Esophagus squamous epithelium (tissue), 4 donors: ENCODE measurements around the gene CLP1.

Experiments used
- POLR2A ChIP-seq, 4 donors: fragments of 450-650 bp; IDR thresholded peaks; one replicate each; pipeline ENCODE4 v1.6.1; 2017; ENCODE audit warnings: antibody characterized with exemption in 4 of 4, mild to moderate bottlenecking in 4 of 4, moderate library complexity in 3 of 4
- TF ChIP-seq, protein P1 (sequence below), 6 experiments: fragments of 450-650 bp in 4 of 6; fragments of 200-600 bp in 2 of 6; sonication (generic) in 2 of 6; IDR thresholded peaks; one replicate each; pipeline ENCODE4 v1.5.1; 2016 to 2019; ENCODE audit warnings: antibody characterized with exemption in 6 of 6, mild to moderate bottlenecking in 4 of 6, moderate library complexity in 4 of 6

DNA sequence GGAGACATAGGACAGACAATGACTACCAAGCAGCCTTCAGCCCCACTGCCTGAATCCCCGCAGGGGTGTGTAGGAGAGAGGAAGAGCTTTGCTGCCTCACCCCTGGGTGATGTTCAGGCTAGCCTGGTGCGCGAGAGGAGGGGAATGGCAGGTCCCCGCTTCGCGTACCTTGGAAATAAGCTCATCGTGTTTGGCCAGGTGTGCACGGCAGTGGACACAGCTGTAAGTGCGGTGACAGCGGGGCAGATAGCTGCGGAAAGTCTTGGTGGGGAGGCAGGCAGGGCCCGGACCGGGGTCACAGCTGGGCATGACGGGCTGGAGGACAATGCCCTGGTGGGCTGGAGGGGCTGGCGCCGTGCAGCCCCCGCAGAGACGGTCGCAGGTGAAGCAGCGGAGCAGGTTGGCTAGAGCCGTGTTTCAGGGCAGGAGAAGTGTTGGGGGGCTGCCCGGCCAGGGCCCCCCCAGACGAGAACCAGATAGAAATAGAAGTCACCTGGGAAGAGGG is 10.7 kb upstream of the CLP1 start:
- TF ChIP-seq, protein P1, sequence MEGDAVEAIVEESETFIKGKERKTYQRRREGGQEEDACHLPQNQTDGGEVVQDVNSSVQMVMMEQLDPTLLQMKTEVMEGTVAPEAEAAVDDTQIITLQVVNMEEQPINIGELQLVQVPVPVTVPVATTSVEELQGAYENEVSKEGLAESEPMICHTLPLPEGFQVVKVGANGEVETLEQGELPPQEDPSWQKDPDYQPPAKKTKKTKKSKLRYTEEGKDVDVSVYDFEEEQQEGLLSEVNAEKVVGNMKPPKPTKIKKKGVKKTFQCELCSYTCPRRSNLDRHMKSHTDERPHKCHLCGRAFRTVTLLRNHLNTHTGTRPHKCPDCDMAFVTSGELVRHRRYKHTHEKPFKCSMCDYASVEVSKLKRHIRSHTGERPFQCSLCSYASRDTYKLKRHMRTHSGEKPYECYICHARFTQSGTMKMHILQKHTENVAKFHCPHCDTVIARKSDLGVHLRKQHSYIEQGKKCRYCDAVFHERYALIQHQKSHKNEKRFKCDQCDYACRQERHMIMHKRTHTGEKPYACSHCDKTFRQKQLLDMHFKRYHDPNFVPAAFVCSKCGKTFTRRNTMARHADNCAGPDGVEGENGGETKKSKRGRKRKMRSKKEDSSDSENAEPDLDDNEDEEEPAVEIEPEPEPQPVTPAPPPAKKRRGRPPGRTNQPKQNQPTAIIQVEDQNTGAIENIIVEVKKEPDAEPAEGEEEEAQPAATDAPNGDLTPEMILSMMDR (IDR thresholded peaks at IDR 0.05), result no peak
- no peak for TF ChIP-seq POLR2A (IDR thresholded peaks at IDR 0.05)
